GM03348 (cell line): ENCODE results near the gene ZNF888.
A peak's percentile ranks its signal among the peaks of the same experiment; 100 is the strongest.
"Not testable (repeated sequence)": the region's sequence is repeated elsewhere in the genome, so short reads cannot be mapped to it uniquely, and the experiment has no call there.

ENCODE experiments used
- DNase-seq: peaks from one replicate; pipeline ENCODE4 v3.0.0; 2012; ENCODE audit warnings: low spot score

The ZNF888 gene

GRCh38 chr19:52922841-52923777 is at the start of gene ZNF888:
Gene ZNF888 (minus strand): TSS chr19:52923428. CDS start chr19:52917873, 5,555 bp downstream.
- DNase-seq, result peak; percentile 93

GRCh38 chr19:52967772-52968171 is 44.5 kb upstream of the ZNF888 start:
- no peak for DNase-seq

- peak; percentile 20 for DNase-seq
Measured at GRCh38 chr19:52963247-52963618, 40.0 kb upstream of the ZNF888 start.

GRCh38 chr19:52962394-52963246 is 39.4 kb upstream of the ZNF888 start, which contains the start of gene ZNF816:
Gene ZNF816 (minus strand): TSS chr19:52962881. CDS start chr19:52956089, 6,792 bp downstream.
- DNase-seq, result peak; percentile 95

- DNase-seq, result no peak
Measured at GRCh38 chr19:52961981-52962380, 38.8 kb upstream of the ZNF888 start.

GRCh38 chr19:52959613-52960295 is 36.5 kb upstream of the ZNF888 start:
- no peak for DNase-seq

- DNase-seq, result no peak
Measured at GRCh38 chr19:52957591-52957990, 34.4 kb upstream of the ZNF888 start.

- no peak for DNase-seq
Measured at GRCh38 chr19:52956917-52957316, 33.7 kb upstream of the ZNF888 start.

GRCh38 chr19:52949422-52949821 is 26.2 kb upstream of the ZNF888 start:
- DNase-seq, result no peak

GRCh38 chr19:52948025-52948770 is 25.0 kb upstream of the ZNF888 start:
- no peak for DNase-seq

- DNase-seq, result peak; percentile 13
Measured at GRCh38 chr19:52946322-52947310, 23.4 kb upstream of the ZNF888 start.

GRCh38 chr19:52945652-52946321 is 22.6 kb upstream of the ZNF888 start:
- DNase-seq, result no peak

- DNase-seq, result not testable (repeated sequence)
Measured at GRCh38 chr19:52944703-52945493, 21.7 kb upstream of the ZNF888 start.

GRCh38 chr19:52943884-52944643 is 20.8 kb upstream of the ZNF888 start:
- DNase-seq, result no peak

- DNase-seq, result no peak
Measured at GRCh38 chr19:52943134-52943883, 20.1 kb upstream of the ZNF888 start.

- peak; percentile 87 for DNase-seq
Measured at GRCh38 chr19:52942386-52943133, 19.3 kb upstream of the ZNF888 start.
